ENCODE results near the gene RFLNA.

Gene RFLNA

GRCh38 chr12:124338876-124339603, 44.1 kb downstream of the RFLNA start:
- no peak for DNase-seq (ENCODE audit: low read depth)

- no peak for DNase-seq (ENCODE audit: low read depth)
Observed at GRCh38 chr12:124340080-124340900, 45.4 kb downstream of the RFLNA start.

- DNase-seq (ENCODE audit: low read depth): no peak
Observed at GRCh38 chr12:124341645-124342069, 46.8 kb downstream of the RFLNA start.

GRCh38 chr12:124344022-124344421, 49.1 kb downstream of the RFLNA start:
- DNase-seq (ENCODE audit: low read depth): no peak

GRCh38 chr12:124344526-124344925, 49.6 kb downstream of the RFLNA start:
- DNase-seq (ENCODE audit: low read depth): no peak

- DNase-seq (ENCODE audit: low read depth): no peak
Observed at GRCh38 chr12:124345795-124346194, 50.9 kb downstream of the RFLNA start.

GRCh38 chr12:124346425-124347168, 51.7 kb downstream of the RFLNA start:
- DNase-seq (ENCODE audit: low read depth): no peak

- DNase-seq (ENCODE audit: low read depth): no peak
Observed at GRCh38 chr12:124347335-124347734, 52.4 kb downstream of the RFLNA start.

GRCh38 chr12:124347805-124348658, 53.1 kb downstream of the RFLNA start:
- no peak for DNase-seq (ENCODE audit: low read depth)

GRCh38 chr12:124348659-124349380, 53.9 kb downstream of the RFLNA start:
- no peak for DNase-seq (ENCODE audit: low read depth)

- no peak for DNase-seq (ENCODE audit: low read depth)
Observed at GRCh38 chr12:124350491-124350890, 55.6 kb downstream of the RFLNA start.

- DNase-seq (ENCODE audit: low read depth): no peak
Observed at GRCh38 chr12:124351422-124351821, 56.5 kb downstream of the RFLNA start.

GRCh38 chr12:124352257-124352656, 57.4 kb downstream of the RFLNA start:
- no peak for DNase-seq (ENCODE audit: low read depth)

- DNase-seq (ENCODE audit: low read depth): no peak
Observed at GRCh38 chr12:124352839-124353238, 57.9 kb downstream of the RFLNA start.

GRCh38 chr12:124354400-124354799, 59.5 kb downstream of the RFLNA start:
- DNase-seq (ENCODE audit: low read depth): no peak

GRCh38 chr12:124356221-124356620, 61.3 kb downstream of the RFLNA start:
- DNase-seq (ENCODE audit: low read depth): no peak

GRCh38 chr12:124357616-124358015, 62.7 kb downstream of the RFLNA start:
- no peak for DNase-seq (ENCODE audit: low read depth)

GRCh38 chr12:124358572-124358971, 63.7 kb downstream of the RFLNA start:
- no peak for DNase-seq (ENCODE audit: low read depth)

GRCh38 chr12:124359671-124360581, 65.0 kb downstream of the RFLNA start:
- DNase-seq (ENCODE audit: low read depth): no peak

Data from activated T-cell treated with anti-CD3 and anti-CD28 coated beads for 24 hours (primary cell).